HCT116 (cell line): Measurements from ENCODE around the gene ITGA1. TPM values are rescaled to one million over a fixed set of nuclear protein-coding genes. Genes with fewer than 3 reads are reported as not detected.

Experiments used
- ATAC-seq: fragments of 200-7000 bp; cut with Tn5 transposase; 2 replicates; pipeline ENCODE4 v1.9.1; 2020; ENCODE audit warnings: mild to moderate bottlenecking, moderate library complexity
- BruUV-seq: library from RNA; stranded (reverse); fragments of 400-500 nt; replicated peaks from 2 replicates; lab custom pipeline; 2021; lab: Mats Ljungman, UMichigan
- CTCF ChIA-PET: fragments of 300-600 bp; sonication (Branson Sonifier 250); formaldehyde crosslinking; loops from one replicate; lab custom pipeline; 2021; ENCODE audit warnings: antibody characterized with exemption; lab: Charles Lee
- POLR2A ChIA-PET: fragments of 300-600, 350-600 bp; sonication (Branson Sonifier 250); formaldehyde crosslinking; loops from one replicate; lab custom pipeline; 2021; ENCODE audit warnings: antibody characterized with exemption; lab: Charles Lee
- RAD21 ChIA-PET, 2 experiments: fragments of 300-600 bp; sonication (Branson Sonifier 250); formaldehyde crosslinking; loops; one replicate each; lab custom pipeline; 2023; ENCODE audit warnings: low total read pairs in 2 of 2; ENCODE audit not compliant: uncharacterized antibody in 2 of 2, unreplicated experiment in 2 of 2, low non-redundant PET in 1 of 2; lab: Charles Lee
- DNase-seq: peaks from one replicate; pipeline ENCODE4 v3.0.0-alpha.2; 2010; ENCODE audit warnings: low read depth, low spot score
- H2AFZ ChIP-seq: fragments of 200-600 bp; shearing (Covaris generic), sonication (generic); 2 replicates; pipeline ENCODE4 v1.6.1; 2017; ENCODE audit warnings: low read depth, mixed run types, mixed read lengths, antibody characterized with exemption, low read length; ENCODE audit not compliant: poor library complexity, severe bottlenecking
- H3K27ac ChIP-seq: 2 replicates; pipeline ENCODE4 v1.5.1; 2012; ENCODE audit warnings: low read depth, low read length
- H3K27me3 ChIP-seq: fragments of 200-600 bp; sonication (generic); 2 replicates; pipeline ENCODE4 v1.6.1; 2016; ENCODE audit warnings: mixed run types, low read length, mixed read lengths; ENCODE audit not compliant: insufficient read depth
- H3K36me3 ChIP-seq, 2 experiments: fragments of 200-500 bp in 1 of 2; fragments of 200-600 bp in 1 of 2; sonication (Bioruptor generic) in 1 of 2; sonication (generic) in 1 of 2; 2 replicates each; pipeline versions ENCODE4 v1.5.1 to v1.6.1; 2014 to 2016; ENCODE audit warnings: low read length in 2 of 2, inconsistent platforms in 1 of 2, mixed read lengths in 1 of 2, mixed run types in 1 of 2; ENCODE audit not compliant: insufficient read depth in 2 of 2, control insufficient read depth in 1 of 2
- H3K4me1 ChIP-seq, 2 experiments: fragments of 200-600 bp in 1 of 2; sonication (generic) in 1 of 2; 2 replicates each; pipeline versions ENCODE4 v1.5.1 to v1.6.1; 2012 to 2017; ENCODE audit warnings: low read length in 2 of 2, inconsistent platforms in 1 of 2, mild to moderate bottlenecking in 1 of 2, mixed read lengths in 1 of 2, mixed run types in 1 of 2, moderate library complexity in 1 of 2; ENCODE audit not compliant: insufficient read depth in 2 of 2, control insufficient read depth in 1 of 2
- H3K4me2 ChIP-seq: fragments of 200-600 bp; sonication (generic); 2 replicates; pipeline ENCODE4 v1.6.1; 2017; ENCODE audit warnings: mixed run types, low read length, mixed read lengths
- H3K4me3 ChIP-seq, 2 experiments: fragments of 200-600 bp in 1 of 2; sonication (generic) in 1 of 2; replicated peaks in 1 of 2; 2 replicates each; pipeline ENCODE4 v1.5.1; 2011 to 2016; ENCODE audit warnings: low read length in 2 of 2, control low read depth in 1 of 2, low read depth in 1 of 2, mild to moderate bottlenecking in 1 of 2, mixed read lengths in 1 of 2, mixed run types in 1 of 2
- H3K79me2 ChIP-seq: fragments of 200-600 bp; sonication (generic); 2 replicates; pipeline ENCODE4 v1.6.1; 2017; ENCODE audit warnings: mild to moderate bottlenecking, mixed run types, low read length, moderate library complexity, mixed read lengths; ENCODE audit not compliant: insufficient read depth
- H3K9ac ChIP-seq: fragments of 200-600 bp; sonication (generic); 2 replicates; pipeline ENCODE4 v1.6.1; 2016; ENCODE audit warnings: low read length, mixed read lengths
- H3K9me2 ChIP-seq: fragments of 200-600 bp; sonication (generic), shearing (Covaris generic); 2 replicates; pipeline ENCODE4 v1.6.1; 2017; ENCODE audit warnings: mixed run types, mild to moderate bottlenecking, moderate library complexity; ENCODE audit not compliant: insufficient read depth
- H3K9me3 ChIP-seq, 2 experiments: fragments of 200-500 bp in 1 of 2; fragments of 200-600 bp in 1 of 2; sonication (Bioruptor generic) in 1 of 2; sonication (generic) in 1 of 2; 2 replicates each; pipeline ENCODE4 v1.6.1; 2014 to 2017; ENCODE audit warnings: low read length in 2 of 2, mixed read lengths in 2 of 2, inconsistent platforms in 1 of 2, low read depth in 1 of 2, mild to moderate bottlenecking in 1 of 2, mixed run types in 1 of 2, moderate library complexity in 1 of 2; ENCODE audit not compliant: control insufficient read depth in 1 of 2, insufficient read depth in 1 of 2
- H4K20me1 ChIP-seq: fragments of 200-600 bp; sonication (generic), shearing (Covaris generic); 2 replicates; pipeline ENCODE4 v1.6.1; 2017; ENCODE audit warnings: mixed run types, mild to moderate bottlenecking, moderate library complexity; ENCODE audit not compliant: insufficient read depth
- CBX3 ChIP-seq: IDR thresholded peaks from 2 replicates; pipeline ENCODE4 v1.6.1; 2012; ENCODE audit warnings: low read depth
- CEBPB ChIP-seq: IDR thresholded peaks from 2 replicates; pipeline ENCODE4 v1.6.1; 2012; ENCODE audit warnings: low read depth
- ELF1 ChIP-seq: IDR thresholded peaks from 2 replicates; pipeline ENCODE4 v1.6.1; 2012; ENCODE audit warnings: low read depth, borderline replicate concordance
- EZH2 ChIP-seq: fragments of 200-600 bp; sonication (generic); IDR thresholded peaks from 2 replicates; pipeline ENCODE4 v1.6.1; 2017; ENCODE audit warnings: antibody characterized with exemption, mixed run types
- EZH2phosphoT487 ChIP-seq: fragments of 200-600 bp; IDR thresholded peaks from 2 replicates; pipeline ENCODE4 v1.6.1; 2018; ENCODE audit warnings: antibody characterized with exemption, borderline replicate concordance
- FOSL1 ChIP-seq: IDR thresholded peaks from 2 replicates; pipeline ENCODE4 v1.6.1; 2012; ENCODE audit warnings: low read depth
- JUND ChIP-seq: IDR thresholded peaks from 2 replicates; pipeline ENCODE4 v1.6.1; 2012
- POLR2AphosphoS5 ChIP-seq: IDR thresholded peaks from 2 replicates; pipeline ENCODE4 v1.6.1; 2011; ENCODE audit warnings: mild to moderate bottlenecking, low read depth, low read length, moderate library complexity
- TCF7L2 ChIP-seq: IDR thresholded peaks from 2 replicates; pipeline ENCODE4 v1.7.0; 2011; ENCODE audit warnings: borderline replicate concordance, inconsistent platforms; ENCODE audit not compliant: insufficient read depth, insufficient read length; ENCODE audit errors: extremely low read depth
- YY1 ChIP-seq: IDR thresholded peaks from 2 replicates; pipeline ENCODE4 v1.6.1; 2011; ENCODE audit warnings: low read length, low read depth, moderate library complexity, mild to moderate bottlenecking; ENCODE audit not compliant: insufficient replicate concordance; ENCODE audit errors: extremely low read depth
- ZFX ChIP-seq: fragments of 450-650 bp; IDR thresholded peaks from 2 replicates; pipeline ENCODE4 v1.6.1; 2017
- ZNF274 ChIP-seq: fragments of 200-500 bp; sonication (Bioruptor generic); IDR thresholded peaks from 2 replicates; pipeline ENCODE4 v1.6.1; 2014; ENCODE audit warnings: mild to moderate bottlenecking, low read depth, low read length, inconsistent platforms
- intact Hi-C: fragments of 100-400 bp; cut with micrococcal nuclease; formaldehyde crosslinking; loops from 2 replicates; pipeline ENCODE4 v1.10.0; 2022
- total RNA-seq: library from RNA; stranded (reverse); gene quantifications from one replicate; pipeline ENCODE4 v1.2.1, GENCODE V29; 2021; ENCODE audit not compliant: unreplicated experiment
- TF ChIP-seq, protein P1 (sequence below), 3 experiments: fragments of 200-600 bp in 1 of 3; sonication (generic) in 1 of 3; IDR thresholded peaks in 2 of 3; conservative IDR thresholded peaks in 1 of 3; 2 replicates each; pipeline ENCODE4 v1.5.1; 2012 to 2017; ENCODE audit warnings: low read depth in 2 of 3, low read length in 2 of 3, antibody characterized with exemption in 1 of 3, borderline replicate concordance in 1 of 3, control low read depth in 1 of 3, mild to moderate bottlenecking in 1 of 3, mixed read lengths in 1 of 3, mixed run types in 1 of 3, moderate library complexity in 1 of 3; ENCODE audit not compliant: insufficient read depth in 1 of 3
- TF ChIP-seq, protein P2 (sequence below): IDR thresholded peaks from 2 replicates; pipeline ENCODE4 v1.6.1; 2011; ENCODE audit warnings: mild to moderate bottlenecking, low read length, moderate library complexity; ENCODE audit not compliant: insufficient replicate concordance; ENCODE audit errors: extremely low read depth
- TF ChIP-seq, protein P3 (sequence below): IDR thresholded peaks from 2 replicates; pipeline ENCODE4 v1.6.1; 2012; ENCODE audit warnings: low read depth
- TF ChIP-seq, protein P4 (sequence below): IDR thresholded peaks from 2 replicates; pipeline ENCODE4 v1.6.1; 2012

ITGA1 gene
- total RNA-seq, 1 experiment from 2014 or later: 1.8 TPM

DNA sequence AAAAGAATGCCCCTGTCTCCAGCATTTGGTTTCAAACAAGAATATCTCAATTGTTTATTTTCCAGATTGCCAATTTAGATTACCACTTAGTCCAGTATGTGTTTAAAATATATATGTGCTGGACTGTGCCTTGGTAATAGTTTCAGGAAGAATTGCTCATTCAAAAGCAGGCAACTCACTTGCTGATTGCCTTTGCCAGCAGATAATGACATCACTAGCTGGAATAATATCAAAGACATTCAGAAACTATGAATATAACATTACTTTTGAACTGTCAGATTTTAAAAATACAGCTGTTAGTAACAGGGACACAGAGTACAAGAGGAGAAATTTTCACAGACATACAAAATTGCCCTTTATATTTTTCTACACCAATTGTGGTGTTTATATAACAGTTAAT is 105.4 kb downstream of the ITGA1 start (continued):
- TF ChIP-seq, protein P1, sequence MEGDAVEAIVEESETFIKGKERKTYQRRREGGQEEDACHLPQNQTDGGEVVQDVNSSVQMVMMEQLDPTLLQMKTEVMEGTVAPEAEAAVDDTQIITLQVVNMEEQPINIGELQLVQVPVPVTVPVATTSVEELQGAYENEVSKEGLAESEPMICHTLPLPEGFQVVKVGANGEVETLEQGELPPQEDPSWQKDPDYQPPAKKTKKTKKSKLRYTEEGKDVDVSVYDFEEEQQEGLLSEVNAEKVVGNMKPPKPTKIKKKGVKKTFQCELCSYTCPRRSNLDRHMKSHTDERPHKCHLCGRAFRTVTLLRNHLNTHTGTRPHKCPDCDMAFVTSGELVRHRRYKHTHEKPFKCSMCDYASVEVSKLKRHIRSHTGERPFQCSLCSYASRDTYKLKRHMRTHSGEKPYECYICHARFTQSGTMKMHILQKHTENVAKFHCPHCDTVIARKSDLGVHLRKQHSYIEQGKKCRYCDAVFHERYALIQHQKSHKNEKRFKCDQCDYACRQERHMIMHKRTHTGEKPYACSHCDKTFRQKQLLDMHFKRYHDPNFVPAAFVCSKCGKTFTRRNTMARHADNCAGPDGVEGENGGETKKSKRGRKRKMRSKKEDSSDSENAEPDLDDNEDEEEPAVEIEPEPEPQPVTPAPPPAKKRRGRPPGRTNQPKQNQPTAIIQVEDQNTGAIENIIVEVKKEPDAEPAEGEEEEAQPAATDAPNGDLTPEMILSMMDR (IDR thresholded peaks at IDR 0.05 in 2 of 3, conservative IDR thresholded peaks at IDR 0.05 in 1 of 3; ENCODE audit: borderline replicate concordance in 1 of 3, insufficient read depth in 1 of 3, low read depth in 2 of 3, low read length in 2 of 3): no peak
- TF ChIP-seq, protein P2, sequence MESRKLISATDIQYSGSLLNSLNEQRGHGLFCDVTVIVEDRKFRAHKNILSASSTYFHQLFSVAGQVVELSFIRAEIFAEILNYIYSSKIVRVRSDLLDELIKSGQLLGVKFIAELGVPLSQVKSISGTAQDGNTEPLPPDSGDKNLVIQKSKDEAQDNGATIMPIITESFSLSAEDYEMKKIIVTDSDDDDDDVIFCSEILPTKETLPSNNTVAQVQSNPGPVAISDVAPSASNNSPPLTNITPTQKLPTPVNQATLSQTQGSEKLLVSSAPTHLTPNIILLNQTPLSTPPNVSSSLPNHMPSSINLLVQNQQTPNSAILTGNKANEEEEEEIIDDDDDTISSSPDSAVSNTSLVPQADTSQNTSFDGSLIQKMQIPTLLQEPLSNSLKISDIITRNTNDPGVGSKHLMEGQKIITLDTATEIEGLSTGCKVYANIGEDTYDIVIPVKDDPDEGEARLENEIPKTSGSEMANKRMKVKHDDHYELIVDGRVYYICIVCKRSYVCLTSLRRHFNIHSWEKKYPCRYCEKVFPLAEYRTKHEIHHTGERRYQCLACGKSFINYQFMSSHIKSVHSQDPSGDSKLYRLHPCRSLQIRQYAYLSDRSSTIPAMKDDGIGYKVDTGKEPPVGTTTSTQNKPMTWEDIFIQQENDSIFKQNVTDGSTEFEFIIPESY: no peak
- no peak for TF ChIP-seq EZH2
- TF ChIP-seq CEBPB: no peak
- TF ChIP-seq ZFX: no peak
- TF ChIP-seq YY1: no peak

DNA sequence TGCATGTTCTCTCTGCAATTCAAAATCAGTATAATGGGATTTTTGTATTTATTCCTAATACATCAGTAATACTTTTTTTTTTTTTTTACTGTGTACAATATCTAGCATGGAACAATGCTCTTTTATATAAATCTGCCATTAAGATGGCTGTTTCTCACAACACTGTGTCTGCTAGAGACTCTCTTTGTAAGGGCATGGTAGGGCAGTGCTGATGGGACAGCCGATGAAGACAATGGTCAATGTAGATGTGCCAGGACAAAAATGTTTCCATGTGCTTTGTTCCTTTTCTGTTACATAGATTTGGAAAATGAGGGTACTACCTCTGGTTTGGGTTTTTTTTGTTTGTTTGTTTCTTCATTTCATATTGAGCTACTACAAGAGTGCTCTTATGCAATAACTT is 106.1 kb downstream of the ITGA1 start:
- H3K4me3 ChIP-seq: no peak overlapping the region
- POLR2A ChIA-PET: no interaction called here
- TF ChIP-seq POLR2AphosphoS5 (no peak), JUND (no peak), EZH2phosphoT487 (no peak), TCF7L2 (no peak), ELF1 (no peak), CBX3 (no peak), ZFX (no peak), FOSL1 (no peak), ZNF274 (no peak)
- TF ChIP-seq, protein P3, sequence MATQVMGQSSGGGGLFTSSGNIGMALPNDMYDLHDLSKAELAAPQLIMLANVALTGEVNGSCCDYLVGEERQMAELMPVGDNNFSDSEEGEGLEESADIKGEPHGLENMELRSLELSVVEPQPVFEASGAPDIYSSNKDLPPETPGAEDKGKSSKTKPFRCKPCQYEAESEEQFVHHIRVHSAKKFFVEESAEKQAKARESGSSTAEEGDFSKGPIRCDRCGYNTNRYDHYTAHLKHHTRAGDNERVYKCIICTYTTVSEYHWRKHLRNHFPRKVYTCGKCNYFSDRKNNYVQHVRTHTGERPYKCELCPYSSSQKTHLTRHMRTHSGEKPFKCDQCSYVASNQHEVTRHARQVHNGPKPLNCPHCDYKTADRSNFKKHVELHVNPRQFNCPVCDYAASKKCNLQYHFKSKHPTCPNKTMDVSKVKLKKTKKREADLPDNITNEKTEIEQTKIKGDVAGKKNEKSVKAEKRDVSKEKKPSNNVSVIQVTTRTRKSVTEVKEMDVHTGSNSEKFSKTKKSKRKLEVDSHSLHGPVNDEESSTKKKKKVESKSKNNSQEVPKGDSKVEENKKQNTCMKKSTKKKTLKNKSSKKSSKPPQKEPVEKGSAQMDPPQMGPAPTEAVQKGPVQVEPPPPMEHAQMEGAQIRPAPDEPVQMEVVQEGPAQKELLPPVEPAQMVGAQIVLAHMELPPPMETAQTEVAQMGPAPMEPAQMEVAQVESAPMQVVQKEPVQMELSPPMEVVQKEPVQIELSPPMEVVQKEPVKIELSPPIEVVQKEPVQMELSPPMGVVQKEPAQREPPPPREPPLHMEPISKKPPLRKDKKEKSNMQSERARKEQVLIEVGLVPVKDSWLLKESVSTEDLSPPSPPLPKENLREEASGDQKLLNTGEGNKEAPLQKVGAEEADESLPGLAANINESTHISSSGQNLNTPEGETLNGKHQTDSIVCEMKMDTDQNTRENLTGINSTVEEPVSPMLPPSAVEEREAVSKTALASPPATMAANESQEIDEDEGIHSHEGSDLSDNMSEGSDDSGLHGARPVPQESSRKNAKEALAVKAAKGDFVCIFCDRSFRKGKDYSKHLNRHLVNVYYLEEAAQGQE: no peak
- TF ChIP-seq, protein P4, sequence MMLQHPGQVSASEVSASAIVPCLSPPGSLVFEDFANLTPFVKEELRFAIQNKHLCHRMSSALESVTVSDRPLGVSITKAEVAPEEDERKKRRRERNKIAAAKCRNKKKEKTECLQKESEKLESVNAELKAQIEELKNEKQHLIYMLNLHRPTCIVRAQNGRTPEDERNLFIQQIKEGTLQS: no peak
- H4K20me1 ChIP-seq: no peaks in the 10 kb centered on the region
- CTCF ChIA-PET: interaction anchor here (1.4 kb wide), 1 partner anchor 22 kb away, joined by 5 read pairs; no protein-coding TSS in a partner anchor
- no peak for DNase-seq
- no peaks in the 10 kb centered on the region for H3K4me1 ChIP-seq
- H3K27ac ChIP-seq: no peak overlapping the region
- RAD21 ChIA-PET: no interaction called here
- no peaks in the 10 kb centered on the region for H3K27me3 ChIP-seq
- intact Hi-C loops: no loop called here
- H2AFZ ChIP-seq: no peak overlapping the region
- H3K9me2 ChIP-seq: no peaks in the 10 kb centered on the region
- H3K9me3 ChIP-seq: no peaks in the 10 kb centered on the region
- H3K9ac ChIP-seq: no peak overlapping the region
- BruUV-seq: no TSS peak
- H3K4me2 ChIP-seq: no peak overlapping the region
- no peaks in the 10 kb centered on the region for H3K36me3 ChIP-seq
- H3K79me2 ChIP-seq: no peaks in the 10 kb centered on the region
- no peak for ATAC-seq
